Measurements from ENCODE around the gene ZNF532.

The ZNF532 gene

DNA sequence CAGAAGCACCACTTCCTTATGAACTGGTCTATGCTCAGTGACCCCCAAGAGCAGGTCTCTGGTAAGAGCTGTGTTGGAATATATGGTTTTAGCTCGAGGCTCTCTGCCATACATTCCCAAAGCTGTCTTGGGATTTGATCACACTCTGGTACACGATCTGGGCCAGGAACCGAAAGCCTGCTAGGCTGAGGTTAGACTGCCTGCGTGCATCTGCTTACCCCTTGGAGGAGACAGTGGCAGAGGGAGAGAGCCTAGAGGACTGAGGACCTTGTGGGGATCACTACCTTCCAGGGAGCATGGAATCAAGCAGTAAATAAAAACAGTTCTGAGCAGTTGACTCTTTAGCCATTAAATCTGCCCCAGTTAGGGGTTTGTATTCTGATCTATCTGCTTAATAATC lies 63.7 kb downstream of the ZNF532 start:
- H3K4me3 ChIP-seq (ENCODE audit: low read depth in 1 of 2, low read length in 1 of 2) = no peak overlapping the region

GRCh38 chr18:58929206-58929605 lies 64.5 kb downstream of the ZNF532 start:
- no peak for TF ChIP-seq CTCF (IDR thresholded peaks at IDR 0.05)
- Histone ChIP-seq H3K27ac (no peak overlapping the region), H3K4me1 (ENCODE audit: control insufficient read depth in 1 of 2, insufficient read depth in 1 of 2, low read depth in 1 of 2, low read length in 1 of 2) (no peaks in the 10 kb centered on the region), H3K36me3 (no peaks in the 10 kb centered on the region), H3K27me3 (no peaks in the 10 kb centered on the region), H3K4me3 (ENCODE audit: low read depth in 1 of 2, low read length in 1 of 2) (no peak overlapping the region), H3K9me3 (no peaks in the 10 kb centered on the region)

More for the DNA sequence above, 63.7 kb downstream of the ZNF532 start:
- H3K9me3 ChIP-seq = no peaks in the 10 kb centered on the region
- TF ChIP-seq CTCF (IDR thresholded peaks at IDR 0.05) = no peak
- H3K27me3 ChIP-seq = no peaks in the 10 kb centered on the region
- no peaks in the 10 kb centered on the region for H3K4me1 ChIP-seq (ENCODE audit: control insufficient read depth in 1 of 2, insufficient read depth in 1 of 2, low read depth in 1 of 2, low read length in 1 of 2)
- H3K27ac ChIP-seq = no peak overlapping the region
- H3K36me3 ChIP-seq = no peaks in the 10 kb centered on the region

- no peaks in the 10 kb centered on the region for H3K27me3 ChIP-seq
- H3K9me3 ChIP-seq = no peaks in the 10 kb centered on the region
- H3K27ac ChIP-seq = no peak overlapping the region
- no peak overlapping the region for H3K4me3 ChIP-seq (ENCODE audit: low read depth in 1 of 2, low read length in 1 of 2)
- H3K4me1 ChIP-seq (ENCODE audit: control insufficient read depth in 1 of 2, insufficient read depth in 1 of 2, low read depth in 1 of 2, low read length in 1 of 2) = no peaks in the 10 kb centered on the region
- no peak for TF ChIP-seq CTCF (IDR thresholded peaks at IDR 0.05)
- no peaks in the 10 kb centered on the region for H3K36me3 ChIP-seq
These were observed 69.7 kb downstream of the ZNF532 start for GRCh38 chr18:58934356-58934755.

DNA sequence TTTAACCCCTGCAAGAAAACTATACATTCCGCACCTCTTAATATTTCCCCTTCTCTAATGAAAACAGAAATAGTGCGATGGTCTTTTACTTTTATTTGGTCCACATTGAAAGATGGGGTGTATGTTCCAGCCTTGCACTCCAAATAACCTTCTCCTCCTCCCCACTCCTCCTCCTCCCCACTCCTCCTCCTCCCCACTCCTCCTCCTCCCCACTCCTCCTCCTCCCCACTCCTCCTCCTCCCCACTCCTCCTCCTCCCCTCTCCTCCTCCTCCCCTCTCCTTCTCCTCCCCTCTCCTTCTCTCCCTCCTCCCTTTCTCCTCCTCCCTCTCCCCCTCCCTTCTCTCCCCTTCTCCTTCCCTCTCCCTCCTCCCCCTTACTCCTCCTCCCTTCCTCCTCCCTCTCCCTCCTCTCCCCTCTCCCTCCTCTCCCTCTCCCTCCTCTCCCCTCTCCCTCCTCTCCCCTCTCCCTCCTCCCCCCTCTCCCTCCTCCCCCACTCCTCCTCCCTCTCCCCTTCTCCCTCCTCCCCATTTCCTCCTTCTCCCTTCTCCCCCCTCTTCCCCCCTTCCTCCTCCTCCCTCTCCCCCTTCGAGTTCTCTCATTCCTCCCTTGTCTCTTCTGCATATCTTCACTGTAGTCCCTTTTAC lies 70.4 kb downstream of the ZNF532 start:
- Histone ChIP-seq H3K9me3 (no peaks in the 10 kb centered on the region), H3K4me3 (ENCODE audit: low read depth in 1 of 2, low read length in 1 of 2) (no peak overlapping the region), H3K36me3 (no peaks in the 10 kb centered on the region), H3K4me1 (ENCODE audit: control insufficient read depth in 1 of 2, insufficient read depth in 1 of 2, low read depth in 1 of 2, low read length in 1 of 2) (no peaks in the 10 kb centered on the region), H3K27me3 (no peaks in the 10 kb centered on the region), H3K27ac (no peak overlapping the region)
- no peak for TF ChIP-seq CTCF (IDR thresholded peaks at IDR 0.05)

GRCh38 chr18:58937071-58937886 lies 72.6 kb downstream of the ZNF532 start:
- H3K4me3 ChIP-seq (ENCODE audit: low read depth in 1 of 2, low read length in 1 of 2) = no peak overlapping the region
- H3K27me3 ChIP-seq = no peaks in the 10 kb centered on the region
- no peak overlapping the region for H3K27ac ChIP-seq
- no peaks in the 10 kb centered on the region for H3K9me3 ChIP-seq
- no peak for TF ChIP-seq CTCF (IDR thresholded peaks at IDR 0.05)
- H3K36me3 ChIP-seq = no peaks in the 10 kb centered on the region
- no peaks in the 10 kb centered on the region for H3K4me1 ChIP-seq (ENCODE audit: control insufficient read depth in 1 of 2, insufficient read depth in 1 of 2, low read depth in 1 of 2, low read length in 1 of 2)

Data from neutrophil (primary cell).